Stomach (tissue), 9 donors: Measurements from ENCODE around the gene ACTMAP. TPM values are rescaled to one million over a fixed set of nuclear protein-coding genes. Genes with fewer than 3 reads are reported as not detected.
"Not testable (repeated sequence)": the region's sequence is repeated elsewhere in the genome, so short reads cannot be mapped to it uniquely, and the experiment has no call there.

ENCODE experiments used
- DNase-seq, 2 donors: peaks; one replicate each; pipeline versions ENCODE4 v3.0.0 to v3.0.0-alpha.2; 2013 to 2019
- H3K27ac ChIP-seq, 5 donors: fragments of 200-600 bp in 4 of 5; sonication (generic) in 4 of 5; one replicate each; pipeline ENCODE4 v1.5.1; 2013 to 2019; ENCODE audit warnings: mild to moderate bottlenecking in 1 of 5, moderate library complexity in 1 of 5
- H3K27me3 ChIP-seq, 3 donors: fragments of 200-600 bp; sonication (generic); one replicate each; pipeline ENCODE4 v1.5.1; 2017 to 2019; ENCODE audit warnings: mixed run types in 1 of 3
- H3K36me3 ChIP-seq, 4 donors: fragments of 200-600 bp; sonication (generic); 1 replicate in 3 of 4; 2 replicates in 1 of 4; pipeline ENCODE4 v1.5.1; 2016 to 2019
- H3K4me1 ChIP-seq, 4 donors: fragments of 200-600 bp; sonication (generic); one replicate each; pipeline ENCODE4 v1.5.1; 2016 to 2019
- H3K4me3 ChIP-seq, 4 donors: fragments of 200-600 bp; sonication (generic) in 3 of 4; one replicate each; pipeline ENCODE4 v1.5.1; 2016 to 2019; ENCODE audit warnings: mild to moderate bottlenecking in 1 of 4
- H3K9me3 ChIP-seq, 4 donors: fragments of 200-600 bp; sonication (generic); one replicate each; pipeline ENCODE4 v1.5.1; 2016 to 2019
- CTCF ChIP-seq, 7 experiments: fragments of 450-650 bp in 4 of 7; fragments of 200-600 bp in 3 of 7; sonication (generic) in 3 of 7; IDR thresholded peaks; one replicate each; pipeline ENCODE4 v1.5.1; 2016 to 2019; ENCODE audit warnings: antibody characterized with exemption in 7 of 7, control low read depth in 2 of 7, mild to moderate bottlenecking in 1 of 7
- EP300 ChIP-seq: sonication (generic); formaldehyde crosslinking; IDR thresholded peaks from one replicate; pipeline ENCODE4 v1.6.1; 2017; ENCODE audit warnings: antibody characterized with exemption
- POLR2A ChIP-seq, 4 donors: fragments of 450-650 bp; IDR thresholded peaks; one replicate each; pipeline ENCODE4 v1.6.1; 2016; ENCODE audit warnings: antibody characterized with exemption in 4 of 4, control low read depth in 2 of 4, mild to moderate bottlenecking in 1 of 4, moderate library complexity in 1 of 4
- POLR2AphosphoS5 ChIP-seq, 3 donors: sonication (generic); formaldehyde crosslinking; IDR thresholded peaks; one replicate each; pipeline ENCODE4 v1.6.1; 2016; ENCODE audit warnings: antibody characterized with exemption in 3 of 3
- WGBS, 5 donors: extraction: QIAGEN DNeasy Blood & Tissue Kit in 3 of 5; methylation state at CpG; one replicate each; pipeline versions ENCODE4 v1.1.5 to v1.1.7; 2013 to 2018; 5-methylcytosine and 5-hydroxymethylcytosine counted together
- intact Hi-C: fragments of 100-400 bp; cut with DNase I; formaldehyde crosslinking; loops from one replicate; pipeline ENCODE4 v1.15.1; 2023; ENCODE audit warnings: low total_unique reads
- polyA plus RNA-seq, 3 donors: library from polyadenylated mRNA; stranded (reverse); fragments of 200-250 nt; gene quantifications; one replicate each; pipeline ENCODE4 v1.2.3, GENCODE V29; 2013
- total RNA-seq, 5 donors: library from RNA; depleted of rRNA; stranded (reverse); fragments of >200 nt; gene quantifications; one replicate each; pipeline versions ENCODE4 v1.1.0 to v1.2.3, GENCODE V29; 2014 to 2016
- donor health status: healthy with polysubstance abuse.
- donor health status: Bipolar disorder and iron deficiency.
- donor health status: healthy.

The ACTMAP gene
- total and polyA plus RNA-seq, 8 donors = 0.73 to 24.6 (median 8.2) TPM

GRCh38 chr19:40768869-40769268, 18.6 kb upstream of the ACTMAP start:
- WGBS, 5 donors = 70 to 85% (median 75%) methylated on average over 5 of the region's 5 CpGs
- H3K36me3 ChIP-seq = peaks cover 29 to 66% (median 55%) of the 10 kb centered on the region in 4 donors
- no peaks in the 10 kb centered on the region for H3K27me3 ChIP-seq
- TF ChIP-seq POLR2AphosphoS5 (IDR thresholded peaks at IDR 0.05) (no peak), POLR2A (IDR thresholded peaks at IDR 0.05) (no peak), CTCF (IDR thresholded peaks at IDR 0.05) (no peak), EP300 (no peak)
- H3K9me3 ChIP-seq = no peaks in the 10 kb centered on the region
- no peak overlapping the region for H3K4me3 ChIP-seq
- intact Hi-C loops = no loop called here
- H3K27ac ChIP-seq = no peak overlapping the region
- no peak for DNase-seq
- no peaks in the 10 kb centered on the region for H3K4me1 ChIP-seq

- 93 to 96% (median 94%) methylated on average over 12 to 13 of the region's 13 CpGs for WGBS, 5 donors
- H3K4me1 ChIP-seq, H3K27me3 ChIP-seq, H3K4me3 ChIP-seq, intact Hi-C loops, DNase-seq, H3K9me3 ChIP-seq, H3K27ac ChIP-seq: not testable (repeated sequence)
- peaks cover 53 to 91% (median 75%) of the 10 kb centered on the region in 4 donors for H3K36me3 ChIP-seq
Observed at GRCh38 chr19:40766385-40766784, 16.1 kb upstream of the ACTMAP start.

- TF ChIP-seq POLR2AphosphoS5 (IDR thresholded peaks at IDR 0.05) = no peak
- no peak for TF ChIP-seq POLR2A (IDR thresholded peaks at IDR 0.05)
- no peak for TF ChIP-seq CTCF (IDR thresholded peaks at IDR 0.05)
- TF ChIP-seq EP300 = no peak
- Histone ChIP-seq H3K27ac (no peak overlapping the region), H3K27me3 (no peaks in the 10 kb centered on the region), H3K4me1 (no peaks in the 10 kb centered on the region), H3K9me3 (no peaks in the 10 kb centered on the region), H3K4me3 (no peak overlapping the region), H3K36me3 (peaks cover 76 to 100% (median 96%) of the 10 kb centered on the region in 4 donors)
- WGBS, 5 donors = 85 to 92% (median 89%) methylated on average over 10 of the region's 10 CpGs
- intact Hi-C loops = no loop called here
- no peak for DNase-seq
Observed at GRCh38 chr19:40763963-40764362, 13.7 kb upstream of the ACTMAP start.

GRCh38 chr19:40763526-40763925, 13.2 kb upstream of the ACTMAP start:
- intact Hi-C loops = no loop called here
- Histone ChIP-seq H3K27me3 (no peaks in the 10 kb centered on the region), H3K9me3 (no peaks in the 10 kb centered on the region), H3K36me3 (peaks cover 79 to 100% (median 97%) of the 10 kb centered on the region in 4 donors), H3K4me3 (no peak overlapping the region), H3K4me1 (no peaks in the 10 kb centered on the region), H3K27ac (no peak overlapping the region)
- 85 to 96% (median 94%) methylated on average over 7 of the region's 7 CpGs for WGBS, 5 donors
- TF ChIP-seq POLR2AphosphoS5 (IDR thresholded peaks at IDR 0.05) (no peak), CTCF (IDR thresholded peaks at IDR 0.05) (no peak), POLR2A (IDR thresholded peaks at IDR 0.05) (no peak), EP300 (no peak)
- no peak for DNase-seq

- H3K4me1 ChIP-seq = no peaks in the 10 kb centered on the region
- H3K27me3 ChIP-seq = no peaks in the 10 kb centered on the region
- 85 to 91% (median 88%) methylated on average over 17 of the region's 17 CpGs for WGBS, 5 donors
- no peak for TF ChIP-seq POLR2A (IDR thresholded peaks at IDR 0.05)
- TF ChIP-seq EP300 = no peak
- no peak for TF ChIP-seq POLR2AphosphoS5 (IDR thresholded peaks at IDR 0.05)
- TF ChIP-seq CTCF (IDR thresholded peaks at IDR 0.05) = no peak
- no peak overlapping the region for H3K4me3 ChIP-seq
- DNase-seq = no peak
- H3K36me3 ChIP-seq = peaks cover 85 to 100% (median 100%) of the 10 kb centered on the region in 4 donors
- no peaks in the 10 kb centered on the region for H3K9me3 ChIP-seq
- intact Hi-C loops = no loop called here
- H3K27ac ChIP-seq = peak overlapping the region in 1 of 5 donors; percentile 2
Observed at GRCh38 chr19:40762754-40763470, 12.6 kb upstream of the ACTMAP start.
